Lower leg skin (tissue), 4 donors: Measurements from ENCODE around the gene ZNF273. TPM values are rescaled to one million over a fixed set of nuclear protein-coding genes. Genes with fewer than 3 reads are reported as not detected.

Experiments used
- DNase-seq, 2 donors: peaks; one replicate each; pipeline ENCODE4 v3.0.0-alpha.2; 2019; ENCODE audit warnings: low spot score in 2 of 2
- H3K4me3 ChIP-seq: fragments of 200-600 bp; sonication (generic); 2 replicates; pipeline ENCODE4 v1.5.1; 2017; ENCODE audit warnings: mild to moderate bottlenecking, low read depth; ENCODE audit not compliant: poor library complexity, severe bottlenecking
- CTCF ChIP-seq, 3 donors: fragments of 450-650 bp; IDR thresholded peaks; one replicate each; pipeline ENCODE4 v1.5.1; 2016; ENCODE audit warnings: antibody characterized with exemption in 3 of 3, mild to moderate bottlenecking in 3 of 3, moderate library complexity in 2 of 3
- POLR2A ChIP-seq, 2 donors: fragments of 450-650 bp; IDR thresholded peaks; one replicate each; pipeline ENCODE4 v1.6.1; 2016 to 2017; ENCODE audit warnings: antibody characterized with exemption in 2 of 2, mild to moderate bottlenecking in 1 of 2, moderate library complexity in 1 of 2
- WGBS, 2 donors: methylation state at CpG; one replicate each; pipeline ENCODE4 v1.1.5; 2018; 5-methylcytosine and 5-hydroxymethylcytosine counted together
- intact Hi-C: fragments of 100-400 bp; cut with DNase I; formaldehyde crosslinking; loops from one replicate; pipeline ENCODE4 v1.15.0; 2023; ENCODE audit warnings: low total_unique reads
- total RNA-seq, 4 donors: library from RNA; depleted of rRNA; stranded (reverse); fragments of >200 nt; gene quantifications; one replicate each; pipeline ENCODE4 v1.1.0, GENCODE V29; 2016

Gene ZNF273
- total RNA-seq, 4 donors from 2014 or later = 61.3 to 224 (median 66.3) TPM

- peak; percentile 16 to 17 for DNase-seq
- intact Hi-C loops = no loop called here
- 62 to 70% methylated on average over 5 of the region's 5 CpGs for WGBS, 2 donors
- no peak for TF ChIP-seq POLR2A (IDR thresholded peaks at IDR 0.05)
- TF ChIP-seq CTCF (IDR thresholded peaks at IDR 0.05) = no peak
- no peak overlapping the region for H3K4me3 ChIP-seq
Observed at GRCh38 chr7:64878684-64879083, 24.4 kb upstream of the ZNF273 start.

- TF ChIP-seq POLR2A (IDR thresholded peaks at IDR 0.05) = no peak
- TF ChIP-seq CTCF (IDR thresholded peaks at IDR 0.05) = no peak
- intact Hi-C loops = no loop called here
- 75 to 81% methylated on average over 9 of the region's 9 CpGs for WGBS, 2 donors
- no peak overlapping the region for H3K4me3 ChIP-seq
- peak; percentile 12 to 61 for DNase-seq
Observed at GRCh38 chr7:64879086-64879730, 23.9 kb upstream of the ZNF273 start.

GRCh38 chr7:64879800-64880199, 23.3 kb upstream of the ZNF273 start:
- peak; percentile 8 to 78 for DNase-seq
- intact Hi-C loops = no loop called here
- no peak overlapping the region for H3K4me3 ChIP-seq
- WGBS, 2 donors = 93 to 95% methylated on average over 17 of the region's 17 CpGs
- no peak for TF ChIP-seq CTCF (IDR thresholded peaks at IDR 0.05)
- no peak for TF ChIP-seq POLR2A (IDR thresholded peaks at IDR 0.05)

- DNase-seq = peak; percentile 13 to 78
- no peak overlapping the region for H3K4me3 ChIP-seq
- no peak for TF ChIP-seq CTCF (IDR thresholded peaks at IDR 0.05)
- 97% methylated on average over 38 of the region's 38 CpGs for WGBS, 2 donors
- intact Hi-C loops = no loop called here
Observed at GRCh38 chr7:64880322-64881297, 22.5 kb upstream of the ZNF273 start.

- TF ChIP-seq POLR2A (IDR thresholded peaks at IDR 0.05) (no peak), CTCF (IDR thresholded peaks at IDR 0.05) (no peak)
- intact Hi-C loops = no loop called here
- 66 to 69% methylated on average over 21 to 26 of the region's 26 CpGs for WGBS, 2 donors
- H3K4me3 ChIP-seq = no peak overlapping the region
- DNase-seq = peak; percentile 14 to 70
Observed at GRCh38 chr7:64881461-64882287, 21.4 kb upstream of the ZNF273 start.
